Measurements from ENCODE around the gene HAO2. TPM values are rescaled to one million over a fixed set of nuclear protein-coding genes. Genes with fewer than 3 reads are reported as not detected.

HAO2 gene
- total and polyA plus RNA-seq, 2 donors (not counting 3 experiments of a cell fraction or from before 2014, with no cell fraction given) = not detected

- H3K9me1 ChIP-seq (replicated peaks; ENCODE audit: control insufficient read depth, extremely low read depth, insufficient read depth, low read length) = no peaks in the 10 kb centered on the region
- H3K4me3 ChIP-seq (replicated peaks in 1 of 3; ENCODE audit: insufficient read depth in 1 of 3, low read depth in 1 of 3, low read length in 3 of 3) = no peak overlapping the region
- no peak overlapping the region for H3K4me2 ChIP-seq (ENCODE audit: insufficient read depth, low read length)
- DNase-seq (ENCODE audit: low read depth, low spot score) (no peak), FAIRE-seq (no peak)
- peaks cover 3 to 7% of the 10 kb centered on the region in 2 experiments for H3K27me3 ChIP-seq (ENCODE audit: control insufficient read depth in 2 of 2, insufficient read depth in 2 of 2, low read length in 2 of 2)
- no peak overlapping the region for H3K27ac ChIP-seq (ENCODE audit: insufficient read depth, low read depth, low read length)
- H3K79me2 ChIP-seq (ENCODE audit: control insufficient read depth, insufficient read depth, low read length) = no peaks in the 10 kb centered on the region
- dilution Hi-C loops (cut with MboI; ENCODE audit: extremely low pct_ligation_motif_present, low sequenced_read_pairs) = no loop called here
- H3K9ac ChIP-seq (replicated peaks; ENCODE audit: extremely low read depth, insufficient read depth, low read length) = no peak overlapping the region
- no peaks in the 10 kb centered on the region for H3K9me3 ChIP-seq (replicated peaks; ENCODE audit: control insufficient read depth, insufficient read depth, low read length)
- H3K4me1 ChIP-seq (ENCODE audit: control insufficient read depth, extremely low read depth, insufficient read depth, low read length) = no peaks in the 10 kb centered on the region
- intact Hi-C loops (cut with micrococcal nuclease) = no loop called here
- BruUV-seq (replicated peaks) = no TSS peak
- no peak overlapping the region for H2AFZ ChIP-seq (ENCODE audit: low read depth, low read length)
- TF ChIP-seq MAX (IDR thresholded peaks at IDR 0.05; ENCODE audit: insufficient read depth, insufficient read length) (no peak), MYC (IDR thresholded peaks at IDR 0.05; ENCODE audit: low read depth, low read length) (no peak), POLR2A (IDR thresholded peaks at IDR 0.05; ENCODE audit: low read depth, low read length) (no peak), CTCF (IDR thresholded peaks at IDR 0.05; ENCODE audit: extremely low read depth in 1 of 2, insufficient read depth in 1 of 2, low read depth in 1 of 2, low read length in 2 of 2) (no peak), FOS (IDR thresholded peaks at IDR 0.05; ENCODE audit: borderline replicate concordance, insufficient read depth, low read length) (no peak), JUN (IDR thresholded peaks at IDR 0.05; ENCODE audit: borderline replicate concordance, insufficient read depth, insufficient read length, low read depth) (no peak), EZH2 (IDR thresholded peaks at IDR 0.05; ENCODE audit: borderline replicate concordance, low read depth, low read length, severe bottlenecking) (no peak), POLR2AphosphoS5 (IDR thresholded peaks at IDR 0.05; ENCODE audit: insufficient read depth, low read depth, low read length) (no peak), GATA2 (IDR thresholded peaks at IDR 0.05; ENCODE audit: insufficient read depth, insufficient read length, low read depth, low read length) (no peak)
- POLR2A ChIA-PET = no interaction called here
- no peaks in the 10 kb centered on the region for H4K20me1 ChIP-seq (replicated peaks; ENCODE audit: control insufficient read depth, extremely low read depth, insufficient read depth, low read length)
- CTCF ChIA-PET = interaction anchor here (1.1 to 5.3 kb wide), 11 partner anchors 9 to 1289 kb away, joined by 3 to 70 read pairs (median 6); partner anchors contain the start of gene WARS2
- no peaks in the 10 kb centered on the region for H3K36me3 ChIP-seq (ENCODE audit: control insufficient read depth in 2 of 2, extremely low read depth in 1 of 2, insufficient read depth in 2 of 2, low read length in 2 of 2)
Observed at GRCh38 chr1:119366424-119366823, 2.2 kb upstream of the HAO2 start.

Measured in endothelial cell of umbilical vein (primary cell).